Mononuclear cell (primary cell): ENCODE measurements around the gene EID1. TPM values are rescaled to one million over a fixed set of nuclear protein-coding genes. Genes with fewer than 3 reads are reported as not detected.
"Not testable (repeated sequence)": the region's sequence is repeated elsewhere in the genome, so short reads cannot be mapped to it uniquely, and the experiment has no call there.

Source experiments
- H3K27me3 ChIP-seq: 2 replicates; pipeline ENCODE4 v1.6.0; 2011; ENCODE audit warnings: low read length, control low read depth; ENCODE audit not compliant: insufficient read depth
- H3K4me1 ChIP-seq: 2 replicates; pipeline ENCODE4 v1.5.1; 2011; ENCODE audit warnings: mild to moderate bottlenecking, low read length, control low read depth; ENCODE audit not compliant: insufficient read depth
- H3K4me3 ChIP-seq: 2 replicates; pipeline ENCODE4 v1.5.1; 2011; ENCODE audit warnings: mild to moderate bottlenecking, low read length, moderate library complexity
- H3K9me3 ChIP-seq: 2 replicates; pipeline ENCODE4 v1.5.1; 2011; ENCODE audit warnings: low read depth, mild to moderate bottlenecking, control low read depth, low read length
- total RNA-seq: library from RNA; depleted of rRNA; stranded (reverse); fragments of >200 nt; gene quantifications from one replicate; pipeline ENCODE4 v1.2.3, GENCODE V29; 2012

The EID1 gene
- total RNA-seq, 1 donor: 79.9 TPM

GRCh38 chr15:48888191-48888590 is 10.3 kb downstream of the EID1 start:
- no peaks in the 10 kb centered on the region for H3K4me1 ChIP-seq
- no peak overlapping the region for H3K4me3 ChIP-seq
- no peaks in the 10 kb centered on the region for H3K9me3 ChIP-seq
- H3K27me3 ChIP-seq: peaks cover 6% of the 10 kb centered on the region

- Histone ChIP-seq H3K27me3 (peaks cover 6% of the 10 kb centered on the region), H3K9me3 (no peaks in the 10 kb centered on the region), H3K4me3 (no peak overlapping the region), H3K4me1 (no peaks in the 10 kb centered on the region)
Measured at GRCh38 chr15:48888836-48889235, 10.9 kb downstream of the EID1 start.

- Histone ChIP-seq H3K4me1 (no peaks in the 10 kb centered on the region), H3K9me3 (no peaks in the 10 kb centered on the region), H3K4me3 (no peak overlapping the region), H3K27me3 (peaks cover 6% of the 10 kb centered on the region)
Measured at GRCh38 chr15:48889925-48890324, 12.0 kb downstream of the EID1 start.

GRCh38 chr15:48890375-48890972 is 12.5 kb downstream of the EID1 start:
- no peaks in the 10 kb centered on the region for H3K4me1 ChIP-seq
- H3K4me3 ChIP-seq: no peak overlapping the region
- H3K27me3 ChIP-seq: peaks cover 6% of the 10 kb centered on the region
- H3K9me3 ChIP-seq: no peaks in the 10 kb centered on the region

GRCh38 chr15:48891232-48891765 is 13.4 kb downstream of the EID1 start:
- Histone ChIP-seq H3K27me3 (peaks cover 6% of the 10 kb centered on the region), H3K9me3 (no peaks in the 10 kb centered on the region), H3K4me3 (no peak overlapping the region), H3K4me1 (no peaks in the 10 kb centered on the region)

GRCh38 chr15:48893311-48893710 is 15.4 kb downstream of the EID1 start:
- no peak overlapping the region for H3K4me3 ChIP-seq
- H3K4me1 ChIP-seq: no peaks in the 10 kb centered on the region
- no peaks in the 10 kb centered on the region for H3K9me3 ChIP-seq
- peaks cover 6% of the 10 kb centered on the region for H3K27me3 ChIP-seq

GRCh38 chr15:48896869-48897814 is 19.2 kb downstream of the EID1 start:
- H3K4me3 ChIP-seq: no peak overlapping the region
- peaks cover 6% of the 10 kb centered on the region for H3K27me3 ChIP-seq
- H3K9me3 ChIP-seq: no peaks in the 10 kb centered on the region
- no peaks in the 10 kb centered on the region for H3K4me1 ChIP-seq

- Histone ChIP-seq H3K9me3 (no peaks in the 10 kb centered on the region), H3K4me1 (no peaks in the 10 kb centered on the region), H3K27me3 (peaks cover 4% of the 10 kb centered on the region), H3K4me3 (no peak overlapping the region)
Measured at GRCh38 chr15:48898032-48898431, 20.1 kb downstream of the EID1 start.

GRCh38 chr15:48898446-48898845 is 20.5 kb downstream of the EID1 start:
- Histone ChIP-seq H3K27me3 (peaks cover 4% of the 10 kb centered on the region), H3K4me1 (no peaks in the 10 kb centered on the region), H3K9me3 (no peaks in the 10 kb centered on the region), H3K4me3 (no peak overlapping the region)

- Histone ChIP-seq H3K9me3 (no peaks in the 10 kb centered on the region), H3K4me1 (no peaks in the 10 kb centered on the region), H3K4me3 (no peak overlapping the region), H3K27me3 (peaks cover 4% of the 10 kb centered on the region)
Measured at GRCh38 chr15:48899793-48900192, 21.9 kb downstream of the EID1 start.

GRCh38 chr15:48904758-48905157 is 26.8 kb downstream of the EID1 start:
- H3K9me3 ChIP-seq: no peaks in the 10 kb centered on the region
- no peak overlapping the region for H3K4me3 ChIP-seq
- H3K4me1 ChIP-seq: no peaks in the 10 kb centered on the region
- H3K27me3 ChIP-seq: no peaks in the 10 kb centered on the region

GRCh38 chr15:48905216-48905615 is 27.3 kb downstream of the EID1 start:
- Histone ChIP-seq H3K9me3 (no peaks in the 10 kb centered on the region), H3K27me3 (no peaks in the 10 kb centered on the region), H3K4me1 (no peaks in the 10 kb centered on the region), H3K4me3 (no peak overlapping the region)

GRCh38 chr15:48905847-48906246 is 27.9 kb downstream of the EID1 start:
- no peaks in the 10 kb centered on the region for H3K4me1 ChIP-seq
- H3K4me3 ChIP-seq: no peak overlapping the region
- H3K9me3 ChIP-seq: no peaks in the 10 kb centered on the region
- H3K27me3 ChIP-seq: no peaks in the 10 kb centered on the region

GRCh38 chr15:48909313-48909712 is 31.4 kb downstream of the EID1 start:
- not testable (repeated sequence) for H3K4me1 ChIP-seq, H3K4me3 ChIP-seq, H3K9me3 ChIP-seq, H3K27me3 ChIP-seq

- not testable (repeated sequence) for H3K27me3 ChIP-seq, H3K4me1 ChIP-seq, H3K4me3 ChIP-seq, H3K9me3 ChIP-seq
Measured at GRCh38 chr15:48910554-48910953, 32.6 kb downstream of the EID1 start.
